Fibroblast of the conjunctiva (primary cell): ENCODE measurements around the gene DHCR7.
A peak's percentile ranks its signal among the peaks of the same experiment; 100 is the strongest.

Experiments used
- DNase-seq: peaks from one replicate; pipeline ENCODE4 v3.0.0-alpha.2; 2010; ENCODE audit warnings: low read depth

DHCR7 gene, protein sequence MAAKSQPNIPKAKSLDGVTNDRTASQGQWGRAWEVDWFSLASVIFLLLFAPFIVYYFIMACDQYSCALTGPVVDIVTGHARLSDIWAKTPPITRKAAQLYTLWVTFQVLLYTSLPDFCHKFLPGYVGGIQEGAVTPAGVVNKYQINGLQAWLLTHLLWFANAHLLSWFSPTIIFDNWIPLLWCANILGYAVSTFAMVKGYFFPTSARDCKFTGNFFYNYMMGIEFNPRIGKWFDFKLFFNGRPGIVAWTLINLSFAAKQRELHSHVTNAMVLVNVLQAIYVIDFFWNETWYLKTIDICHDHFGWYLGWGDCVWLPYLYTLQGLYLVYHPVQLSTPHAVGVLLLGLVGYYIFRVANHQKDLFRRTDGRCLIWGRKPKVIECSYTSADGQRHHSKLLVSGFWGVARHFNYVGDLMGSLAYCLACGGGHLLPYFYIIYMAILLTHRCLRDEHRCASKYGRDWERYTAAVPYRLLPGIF

DNA sequence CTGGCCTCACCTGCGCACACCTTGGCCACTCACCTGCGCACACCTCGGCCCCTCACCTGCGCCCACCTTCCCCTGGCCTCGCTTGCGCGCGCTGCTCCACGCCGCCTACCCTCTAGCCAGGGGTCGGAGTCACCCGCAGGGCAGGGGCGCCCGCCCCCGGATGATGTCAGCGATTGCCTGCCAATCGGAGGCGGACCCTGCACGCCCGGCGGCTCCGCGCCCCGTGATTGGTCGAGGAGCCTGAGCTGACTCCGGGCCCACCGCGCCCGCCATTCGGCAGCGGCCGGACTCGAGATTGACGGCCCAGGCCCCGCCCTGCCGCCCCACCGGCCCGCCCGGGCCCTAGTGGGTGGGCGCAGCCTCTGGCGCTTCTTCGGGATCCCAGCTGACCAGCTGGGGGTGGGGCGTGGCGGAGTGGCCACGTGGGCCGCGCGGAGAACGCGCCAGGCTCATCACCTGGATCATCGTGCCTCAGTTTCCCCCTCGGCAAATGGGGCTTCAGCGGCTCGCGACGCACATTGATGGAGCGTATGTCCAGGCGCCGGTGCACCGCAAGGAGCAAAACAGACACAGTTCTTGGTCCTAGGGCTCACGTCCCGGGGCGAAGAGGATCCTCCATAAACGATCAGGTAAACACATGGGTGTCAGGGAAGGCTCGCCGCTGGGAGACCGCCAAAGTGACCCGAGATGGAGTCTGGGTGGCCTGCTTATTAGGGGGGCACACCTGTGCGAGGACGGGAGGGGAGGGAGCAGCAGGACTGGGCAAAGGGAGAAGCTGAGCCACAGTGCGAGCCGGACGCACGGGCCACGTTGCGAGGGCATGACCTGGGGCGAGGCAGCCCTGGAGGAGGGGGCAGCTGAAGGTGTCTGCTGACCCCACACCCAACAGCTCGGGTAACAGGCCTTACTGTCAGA lies at the start of gene DHCR7:
Gene DHCR7 (minus strand): TSS at position 137 of the 915 bp plus-strand sequence. CDS start 3,441 bp downstream, outside the sequence.
- DNase-seq: peak; percentile 89

DNA sequence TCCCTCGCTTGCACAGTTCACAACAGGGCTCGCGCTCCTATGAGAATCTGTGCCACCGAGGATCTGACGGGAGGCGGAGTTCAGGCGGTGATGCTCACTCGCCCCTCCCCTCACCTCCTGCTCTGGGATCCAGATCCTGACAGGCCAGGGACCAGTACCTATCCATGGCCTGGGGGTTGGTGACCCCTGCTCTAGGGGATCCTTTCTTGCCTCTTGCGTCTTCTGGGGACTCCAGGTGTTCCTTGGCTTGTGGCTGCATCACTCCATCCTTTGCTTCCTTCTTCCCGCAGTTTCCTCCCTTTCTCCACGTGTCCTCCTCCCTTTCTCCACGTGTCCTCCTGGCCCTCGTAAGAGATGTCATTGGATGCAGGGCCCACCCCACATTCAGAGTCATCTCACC lies 48.2 kb upstream of the DHCR7 start:
- no peak for DNase-seq

DNA sequence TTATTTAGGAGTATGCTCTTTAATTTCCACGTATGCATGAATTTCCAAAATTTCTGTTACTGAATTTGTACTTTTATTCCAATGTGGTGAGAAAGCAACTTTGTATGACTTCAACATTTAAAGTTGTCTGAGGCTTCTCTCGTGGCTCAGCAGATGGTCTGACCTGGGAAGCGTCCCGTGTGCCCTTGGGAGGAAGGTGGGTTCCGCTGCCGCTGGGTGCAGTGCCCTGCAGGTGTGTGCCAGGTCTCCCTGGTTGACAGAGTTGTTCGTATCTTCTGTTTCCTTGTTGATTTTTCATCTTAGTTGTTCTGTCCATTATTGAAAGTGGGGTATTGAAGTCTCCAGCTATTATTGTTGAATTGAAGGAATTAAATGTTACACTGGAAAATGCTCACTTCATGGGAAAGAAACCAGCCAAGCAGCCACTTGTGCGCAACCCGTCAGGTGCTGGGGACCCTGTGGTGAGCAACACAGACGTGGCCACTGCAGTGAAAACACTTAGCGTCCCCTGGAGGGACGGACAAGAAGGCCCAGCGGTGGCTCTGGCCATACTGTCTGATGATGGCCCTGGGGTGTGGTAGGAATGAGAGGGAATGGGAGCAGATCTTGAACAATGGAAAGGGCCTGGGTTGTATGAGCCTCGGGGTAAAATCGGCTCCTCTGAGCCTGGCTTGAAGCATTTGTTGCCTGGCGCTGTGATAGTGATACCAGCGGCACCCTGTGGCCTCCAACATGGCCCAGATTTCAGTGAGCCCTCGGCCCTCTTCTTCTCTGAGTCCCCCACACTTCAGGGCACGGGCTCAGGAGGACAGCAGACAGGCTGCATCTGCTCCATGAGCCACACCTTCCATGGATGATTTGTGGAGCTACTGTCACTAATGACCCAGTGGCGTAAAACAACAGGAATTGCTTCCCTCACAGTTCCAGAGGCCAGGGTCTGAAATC lies 47.4 kb upstream of the DHCR7 start:
- DNase-seq: no peak

DNA sequence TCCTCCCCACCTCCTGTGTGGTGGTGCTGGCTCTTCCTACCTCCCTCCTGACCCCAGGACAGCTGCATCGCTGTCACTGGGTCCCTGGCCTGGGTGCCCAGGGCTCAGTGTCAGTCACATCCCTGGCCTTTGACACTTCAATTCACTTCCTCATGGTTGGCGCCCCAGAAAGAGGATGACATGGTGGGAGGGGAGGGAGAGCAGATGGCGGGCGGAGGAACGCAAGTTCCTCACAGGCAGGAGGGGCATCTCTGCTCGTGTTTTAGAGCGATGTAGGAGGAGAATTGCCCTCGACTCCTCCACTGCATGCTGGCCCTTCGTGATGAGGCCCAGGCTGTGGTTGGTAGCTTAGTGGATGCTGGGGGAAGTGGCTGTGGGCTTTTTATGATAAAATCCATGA lies 43.7 kb upstream of the DHCR7 start:
- no peak for DNase-seq

DNA sequence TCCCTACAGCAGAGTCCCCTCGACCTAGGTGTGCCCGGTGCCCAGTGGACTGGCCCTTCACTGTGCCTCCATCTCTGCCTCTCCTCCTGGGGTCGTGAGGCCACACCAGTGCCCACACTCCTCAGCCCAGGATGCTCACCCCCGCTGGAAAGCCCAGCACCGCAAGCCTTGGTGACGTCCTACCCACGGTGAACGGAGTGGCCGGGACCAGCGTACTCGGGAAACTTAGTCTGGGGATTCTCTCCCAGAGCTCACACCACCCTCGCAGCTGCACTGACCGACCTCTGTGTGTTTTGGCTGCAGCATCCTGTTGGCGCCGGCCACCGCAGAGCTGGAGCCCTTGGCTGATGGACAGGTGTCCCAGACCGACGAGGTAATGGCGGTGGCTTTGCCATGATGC lies 43.3 kb upstream of the DHCR7 start:
- no peak for DNase-seq

DNA sequence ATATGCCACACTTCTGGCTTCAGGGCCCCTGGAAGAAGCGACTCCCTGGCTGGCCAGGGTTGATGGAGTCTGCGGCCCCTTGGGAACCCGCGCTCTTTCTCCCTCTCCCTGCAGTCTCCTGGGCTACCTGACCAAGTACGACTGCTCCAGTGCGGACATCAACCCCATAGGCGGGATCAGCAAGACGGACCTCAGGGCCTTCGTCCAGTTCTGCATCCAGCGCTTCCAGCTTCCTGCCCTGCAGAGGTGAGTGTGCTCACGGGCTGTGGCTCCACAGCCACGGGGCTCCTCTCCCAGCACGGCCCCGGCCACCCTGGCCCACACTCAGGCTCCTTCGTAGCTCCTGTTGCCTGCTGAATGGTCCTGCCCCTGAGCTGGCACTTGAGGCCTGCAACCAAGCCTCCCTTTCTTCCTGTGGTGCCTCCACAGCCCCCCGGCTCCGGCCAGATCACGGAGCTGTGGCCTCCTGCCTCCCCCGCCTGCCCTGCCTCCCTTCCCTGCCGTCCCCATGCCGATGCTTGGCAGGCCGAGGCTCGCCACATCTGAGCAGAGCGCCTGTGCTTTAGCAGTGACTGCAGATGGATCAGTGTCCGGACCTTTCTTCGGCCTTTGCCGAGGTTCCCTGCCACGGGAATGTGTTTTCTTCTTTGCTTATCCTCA lies 42.7 kb upstream of the DHCR7 start:
- no peak for DNase-seq

DNA sequence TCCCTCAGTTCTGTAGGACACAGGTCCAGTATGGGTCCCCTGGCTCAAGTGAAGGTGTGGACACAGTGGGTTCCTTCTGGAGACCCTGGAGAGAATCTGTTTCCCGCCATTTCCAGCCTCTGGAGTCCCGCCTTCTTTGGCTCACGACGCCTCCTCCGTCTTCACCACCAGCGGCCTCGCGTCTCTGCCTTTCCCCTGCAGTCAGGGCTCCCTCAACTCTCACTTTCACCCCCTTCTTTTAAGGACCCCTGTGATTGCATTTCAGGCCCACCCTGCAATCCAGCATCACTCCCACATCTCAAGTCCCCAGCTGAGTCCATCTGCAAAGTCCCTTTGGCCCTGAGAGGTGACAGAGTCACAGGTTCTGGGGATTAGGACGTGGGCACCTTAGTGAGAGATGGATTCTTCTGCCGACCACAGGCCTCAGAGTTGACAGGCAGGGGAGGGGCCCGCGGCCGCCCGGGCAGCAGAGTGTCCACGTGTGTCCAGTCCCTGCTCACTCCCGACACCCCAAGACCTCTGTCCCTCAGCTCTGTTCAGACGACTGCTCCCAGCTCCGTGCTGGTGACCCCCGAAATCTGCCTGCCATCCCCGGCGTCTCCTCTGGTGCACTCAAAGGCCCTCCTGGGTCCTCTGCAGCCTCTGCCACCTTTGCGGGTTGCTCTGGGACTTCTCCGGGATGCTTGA lies 42.0 kb upstream of the DHCR7 start:
- no peak for DNase-seq

DNA sequence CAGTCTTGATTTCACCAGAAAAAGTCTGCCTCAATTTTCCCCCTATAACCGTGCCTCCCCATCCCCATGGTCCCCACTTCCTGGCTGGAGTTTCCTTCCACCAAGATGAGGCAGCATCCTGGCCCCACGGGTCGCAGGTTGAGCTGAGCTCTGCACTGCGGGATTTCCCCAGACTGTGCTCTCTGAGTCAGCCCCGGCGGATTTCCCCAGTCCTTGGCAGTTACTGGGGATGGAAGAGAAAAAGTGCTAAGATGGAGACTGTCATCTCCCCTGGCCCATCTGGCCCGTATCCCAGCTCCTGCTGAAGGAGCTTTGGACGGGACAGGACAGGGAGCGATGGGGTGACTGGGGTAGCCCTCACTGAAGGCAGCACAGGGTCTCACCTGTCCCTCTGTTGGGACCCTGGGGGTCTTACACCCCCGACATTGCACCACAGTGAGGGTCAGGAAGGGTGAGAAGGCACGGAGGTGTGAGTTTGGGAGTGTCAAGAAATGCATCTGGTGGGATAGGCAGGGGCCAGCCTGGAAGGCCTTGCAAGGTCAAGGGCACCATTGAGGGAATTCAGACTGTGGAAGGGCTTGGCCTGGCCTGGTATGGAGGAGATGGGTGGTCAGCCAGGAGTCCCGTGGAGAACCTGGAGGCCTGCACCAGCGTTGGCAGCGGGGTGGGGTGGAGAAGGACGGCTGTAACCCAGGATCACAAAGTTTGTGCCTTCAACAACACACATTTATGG lies 41.3 kb upstream of the DHCR7 start:
- no peak for DNase-seq

DNA sequence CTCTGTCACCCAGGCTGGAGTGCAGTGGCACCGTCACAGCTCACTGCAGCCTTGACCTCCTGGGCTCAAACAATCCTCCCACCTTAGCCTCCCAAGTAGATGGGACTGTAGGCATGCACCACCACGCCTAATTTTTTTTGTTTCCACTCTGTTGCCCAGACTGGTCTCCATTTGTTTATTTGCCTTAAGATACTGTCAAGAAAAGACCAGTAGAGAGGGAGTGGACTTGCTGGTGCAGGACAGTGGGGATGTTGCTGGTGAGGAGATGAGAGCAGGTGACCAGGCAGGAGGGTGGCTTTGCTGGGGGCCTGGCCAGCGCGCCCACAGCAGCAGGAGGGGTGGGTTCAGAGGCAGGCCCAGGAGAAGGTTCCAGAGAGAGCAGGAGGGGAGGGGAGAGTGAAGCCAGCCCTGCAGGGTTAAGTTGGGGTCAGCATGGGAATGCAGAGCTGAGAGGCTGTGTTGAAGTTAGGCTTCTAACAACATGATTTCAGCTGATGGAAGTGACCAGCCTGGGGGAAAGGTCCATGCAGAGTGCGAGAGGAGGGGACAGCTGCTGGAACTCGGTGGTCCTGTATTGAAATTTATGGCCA lies 40.6 kb upstream of the DHCR7 start:
- no peak for DNase-seq

DNA sequence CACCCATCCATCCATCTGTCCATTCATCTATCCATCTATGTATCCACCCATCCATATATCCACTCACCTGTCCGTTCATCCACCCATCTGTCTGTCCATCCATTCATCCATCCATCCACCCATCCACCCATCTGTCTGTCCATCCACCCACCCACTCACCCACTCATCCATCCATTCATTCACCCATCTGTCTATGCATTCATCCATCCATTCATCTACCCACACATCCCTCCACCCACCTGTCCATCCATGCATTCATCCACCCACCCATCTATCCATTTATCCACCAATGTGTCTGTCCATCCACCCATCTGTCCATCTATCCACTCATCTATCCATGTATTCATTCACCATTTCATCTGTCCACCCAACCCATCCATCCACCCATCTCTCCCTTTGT lies 38.1 kb upstream of the DHCR7 start:
- no peak for DNase-seq

DNA sequence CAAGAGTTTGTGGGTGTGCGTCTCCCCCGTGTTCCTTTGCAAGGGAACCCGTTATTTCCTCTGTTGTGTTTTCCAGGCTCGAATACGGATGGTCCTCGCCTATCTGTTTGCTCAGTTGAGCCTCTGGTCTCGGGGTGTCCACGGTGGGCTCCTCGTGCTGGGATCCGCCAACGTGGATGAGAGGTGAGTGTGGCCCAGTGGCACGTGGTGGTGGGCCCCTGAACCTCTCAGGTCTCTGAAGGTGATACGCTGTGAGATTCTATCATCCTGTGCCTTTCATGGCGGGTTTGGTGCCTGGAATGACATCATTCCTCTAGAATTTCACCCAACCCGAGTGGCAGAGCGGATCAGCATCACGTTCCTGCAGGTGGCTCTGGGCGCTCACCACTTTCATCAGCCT lies 37.3 kb upstream of the DHCR7 start:
- DNase-seq: no peak

DNA sequence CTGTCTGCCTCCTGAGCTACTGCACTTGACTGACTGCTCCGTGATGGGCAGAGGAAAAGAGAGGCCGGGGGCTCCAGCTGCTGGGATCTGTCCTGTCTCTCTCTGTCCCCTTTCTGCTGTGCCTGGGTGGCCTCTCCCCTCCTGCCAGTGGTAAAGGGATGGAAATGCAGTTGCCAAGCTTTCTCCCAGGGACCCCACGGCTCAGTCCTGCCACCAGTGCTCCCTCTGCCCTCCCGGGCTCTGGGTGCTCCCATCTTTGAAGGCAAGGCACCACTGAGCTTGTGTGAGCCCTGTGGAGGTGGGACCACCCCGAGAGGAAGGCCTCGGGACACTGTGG lies 36.8 kb upstream of the DHCR7 start:
- DNase-seq: no peak

DNA sequence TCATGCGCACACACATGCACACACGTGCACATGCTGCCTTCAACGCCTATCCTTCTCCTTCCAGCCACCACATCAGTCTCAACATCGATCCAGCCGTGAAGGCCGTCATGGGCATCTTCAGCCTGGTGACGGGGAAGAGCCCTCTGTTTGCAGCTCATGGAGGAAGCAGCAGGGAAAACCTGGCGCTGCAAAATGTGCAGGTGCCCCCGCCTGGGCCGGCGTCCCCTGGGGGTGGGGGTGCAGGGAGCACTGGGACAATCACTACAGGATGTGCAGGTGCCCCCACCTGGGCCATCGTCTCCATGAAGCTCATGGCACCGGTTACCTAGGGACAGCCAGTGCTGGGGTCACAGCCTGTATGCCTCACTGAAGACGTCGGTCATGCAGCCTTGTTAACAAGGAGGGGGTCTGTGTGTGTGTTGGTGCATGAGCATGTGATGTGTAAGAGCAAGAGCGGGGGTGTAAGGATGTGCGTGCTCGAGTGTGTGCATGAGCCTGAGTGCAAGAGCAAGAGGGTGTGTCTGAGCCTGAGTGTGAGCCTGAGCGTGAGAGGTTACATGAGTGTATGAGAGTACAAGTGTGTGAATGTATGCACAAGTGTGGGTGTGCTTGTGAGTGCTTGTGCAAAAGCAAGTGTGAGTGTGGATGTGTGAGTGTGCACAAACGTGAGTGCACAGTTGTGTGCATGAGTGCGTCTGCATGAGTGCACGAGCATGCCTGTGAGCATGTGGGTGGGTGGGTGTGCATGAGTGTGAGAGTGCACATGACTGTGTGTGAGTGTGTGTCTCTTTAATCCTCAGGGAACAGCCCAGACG lies 36.3 kb upstream of the DHCR7 start:
- no peak for DNase-seq

DNA sequence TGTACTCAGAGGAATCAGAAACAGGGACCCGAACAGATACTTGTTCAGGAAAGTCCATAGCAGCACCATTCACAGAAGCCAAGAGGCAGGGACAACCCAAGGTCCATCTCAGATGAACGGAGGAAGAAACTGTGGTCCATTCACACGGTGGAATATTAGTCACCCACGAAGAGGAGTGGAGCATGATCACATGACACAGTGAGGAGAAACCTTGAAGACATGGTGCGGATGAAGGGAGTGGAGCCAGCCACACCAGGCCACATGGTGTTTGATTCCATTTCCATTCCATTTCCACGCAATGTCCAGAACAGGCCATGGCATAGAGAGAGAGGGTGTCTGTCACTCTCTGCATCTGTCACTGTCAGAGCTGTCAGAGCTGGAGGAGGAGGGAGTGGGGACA lies 35.5 kb upstream of the DHCR7 start:
- no peak for DNase-seq

DNA sequence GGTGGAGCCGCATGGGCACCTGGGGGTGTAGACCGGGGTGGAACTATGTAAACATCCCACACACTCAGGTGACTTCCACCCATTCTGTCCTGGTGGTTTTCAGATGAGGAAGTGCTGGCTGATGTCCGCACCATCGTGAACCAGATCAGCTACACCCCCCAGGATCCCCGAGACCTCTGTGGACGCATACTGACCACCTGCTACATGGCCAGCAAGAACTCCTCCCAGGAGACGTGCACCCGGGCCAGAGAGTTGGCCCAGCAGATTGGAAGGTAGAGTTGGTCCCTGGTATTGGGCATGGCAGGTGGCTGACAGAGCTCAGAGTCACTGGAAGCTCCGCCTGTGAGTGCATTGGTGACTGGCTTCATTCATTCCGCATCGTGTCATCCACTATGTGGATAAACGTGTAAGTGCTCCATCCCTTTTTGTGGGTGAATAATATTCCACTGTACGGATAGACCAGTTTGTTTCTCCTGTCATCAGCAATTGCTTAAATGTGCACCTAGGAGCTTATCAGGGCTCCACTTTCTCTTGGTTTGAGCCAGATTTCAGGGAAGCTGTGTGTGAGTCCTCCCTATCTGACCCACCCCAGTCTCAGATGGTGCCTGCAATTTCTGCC lies 34.7 kb upstream of the DHCR7 start:
- no peak for DNase-seq

DNA sequence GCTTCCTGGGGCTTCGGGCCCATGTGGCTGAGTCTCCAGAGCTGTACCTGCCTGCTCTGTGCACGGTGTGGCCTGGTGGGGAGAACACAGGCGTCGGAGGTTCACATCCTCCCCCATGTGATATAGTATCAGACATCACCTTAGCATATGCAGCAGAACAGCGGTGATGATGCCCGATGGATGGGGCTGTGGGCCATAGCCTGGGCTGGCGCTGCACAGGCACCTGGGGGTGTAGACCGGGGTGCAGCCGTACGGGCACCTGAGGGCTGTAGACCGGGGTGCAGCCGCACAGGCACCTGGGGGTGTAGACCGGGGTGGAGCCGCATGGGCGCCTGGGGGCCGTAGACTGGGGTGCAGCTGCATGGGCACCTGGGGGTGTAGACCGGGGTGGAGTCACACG lies 34.0 kb upstream of the DHCR7 start:
- no peak for DNase-seq

DNA sequence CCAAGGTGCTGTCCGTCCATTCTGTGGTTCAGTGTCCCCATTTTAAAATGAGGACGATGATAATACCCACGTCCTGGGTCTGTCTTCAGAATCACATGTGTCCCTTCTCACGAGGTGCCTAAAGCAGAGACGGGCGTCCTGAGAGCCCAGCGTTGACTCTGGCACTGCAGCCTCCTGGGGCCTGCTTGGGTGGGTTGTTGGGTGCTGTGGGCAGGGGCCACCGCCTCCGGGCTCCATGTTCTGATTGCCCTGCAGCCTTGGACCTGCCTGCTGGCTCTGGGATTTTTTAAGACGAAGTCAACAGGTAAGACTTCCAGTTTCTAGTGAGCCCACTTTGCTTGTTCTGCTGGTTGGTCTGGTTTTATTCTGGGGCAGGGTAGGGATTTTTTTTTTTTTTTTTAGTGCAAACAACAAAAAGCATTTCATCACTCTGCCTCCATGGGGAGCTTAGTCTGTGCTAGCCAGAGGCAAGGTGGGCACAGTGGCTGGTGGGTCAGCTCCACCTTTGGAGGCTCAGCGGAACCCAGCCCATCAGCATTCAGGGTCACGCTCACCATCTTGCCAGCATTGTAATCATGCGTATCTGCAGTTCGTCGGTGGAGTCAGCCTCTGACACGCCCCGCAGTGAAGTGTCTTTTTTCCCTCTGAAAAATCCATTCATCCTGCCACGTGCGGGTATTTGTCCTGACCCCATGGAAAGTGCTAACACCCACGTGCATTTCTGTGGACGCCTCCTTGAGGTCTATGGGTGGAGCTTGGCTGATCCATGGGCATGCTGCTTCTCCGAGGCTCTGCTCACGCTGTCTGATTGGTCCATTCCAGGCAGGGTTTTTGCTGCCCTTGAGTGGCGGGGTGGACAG lies 33.1 kb upstream of the DHCR7 start:
- no peak for DNase-seq

DNA sequence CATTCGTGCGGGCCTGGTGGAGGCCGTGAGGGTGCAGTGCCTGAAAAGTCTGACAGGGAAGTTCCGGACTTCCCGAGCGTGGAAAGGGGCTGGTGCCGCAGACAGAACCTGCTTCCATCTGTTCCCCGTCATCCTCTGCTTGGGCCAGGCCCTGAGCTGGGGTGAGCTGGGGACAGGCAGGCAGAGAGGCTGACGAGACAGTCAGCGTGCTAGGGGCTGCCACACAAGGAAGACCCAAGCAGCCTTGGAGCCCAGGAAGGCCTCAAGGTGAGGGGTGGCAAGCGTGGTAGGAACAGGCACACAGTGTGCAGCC lies 30.3 kb upstream of the DHCR7 start:
- no peak for DNase-seq
